DND-41 (cell line): Measurements from ENCODE around the gene OR10G7.

Experiments used
- ATAC-seq: fragments of 200-7000 bp; cut with Tn5 transposase; 3 replicates; pipeline ENCODE4 v1.9.1; 2021; ENCODE audit warnings: low read depth; ENCODE audit not compliant: insufficient read depth
- DNase-seq: peaks from one replicate; pipeline ENCODE4 v3.0.0-alpha.2; 2020
- H2AFZ ChIP-seq: 2 replicates; pipeline ENCODE4 v1.6.0; 2012; ENCODE audit warnings: low read depth, low read length
- H3K27ac ChIP-seq: 2 replicates; pipeline ENCODE4 v1.5.1; 2012; ENCODE audit warnings: low read length, inconsistent platforms
- H3K27me3 ChIP-seq: fragments of 200-600 bp; sonication (generic); 2 replicates; pipeline ENCODE4 v1.6.0; 2012; ENCODE audit warnings: low read length, mild to moderate bottlenecking, inconsistent platforms; ENCODE audit not compliant: insufficient read depth, poor library complexity
- H3K36me3 ChIP-seq: 2 replicates; pipeline ENCODE4 v1.5.1; 2012; ENCODE audit warnings: low read length, inconsistent platforms; ENCODE audit not compliant: insufficient read depth
- H3K4me1 ChIP-seq: 2 replicates; pipeline ENCODE4 v1.5.1; 2012; ENCODE audit warnings: mild to moderate bottlenecking, low read length; ENCODE audit not compliant: insufficient read depth
- H3K4me2 ChIP-seq: 2 replicates; pipeline ENCODE4 v1.6.0; 2012; ENCODE audit warnings: mild to moderate bottlenecking, moderate library complexity, low read length, inconsistent platforms; ENCODE audit not compliant: insufficient read depth
- H3K4me3 ChIP-seq, 2 experiments: fragments of 200-600 bp in 1 of 2; shearing (Covaris generic) in 1 of 2; 2 replicates each; pipeline ENCODE4 v1.5.1; 2012 to 2016; ENCODE audit warnings: inconsistent platforms in 2 of 2, low read length in 2 of 2, mild to moderate bottlenecking in 2 of 2, low read depth in 1 of 2, moderate library complexity in 1 of 2
- H3K79me2 ChIP-seq: 2 replicates; pipeline ENCODE4 v1.6.0; 2012; ENCODE audit warnings: low read length, inconsistent platforms; ENCODE audit not compliant: insufficient read depth
- H3K9ac ChIP-seq: 2 replicates; pipeline ENCODE4 v1.6.0; 2012; ENCODE audit warnings: low read depth, mild to moderate bottlenecking, inconsistent platforms, low read length, moderate library complexity
- H3K9me3 ChIP-seq: 2 replicates; pipeline ENCODE4 v1.5.1; 2012; ENCODE audit warnings: low read length, moderate library complexity, mild to moderate bottlenecking, inconsistent platforms; ENCODE audit not compliant: insufficient read depth, severe bottlenecking
- H4K20me1 ChIP-seq: 2 replicates; pipeline ENCODE4 v1.6.0; 2012; ENCODE audit warnings: low read length; ENCODE audit not compliant: insufficient read depth
- CTCF ChIP-seq: IDR thresholded peaks from 2 replicates; pipeline ENCODE4 v1.5.1; 2012; ENCODE audit warnings: borderline replicate concordance, low read length, moderate library complexity, mild to moderate bottlenecking; ENCODE audit not compliant: poor library complexity, severe bottlenecking; ENCODE audit errors: extremely low read depth
- EZH2 ChIP-seq: IDR thresholded peaks from 3 replicates; pipeline ENCODE4 v1.6.1; 2012; ENCODE audit warnings: borderline replicate concordance, low read depth, mild to moderate bottlenecking, moderate library complexity, low read length, inconsistent platforms; ENCODE audit not compliant: severe bottlenecking

OR10G7 gene

DNA sequence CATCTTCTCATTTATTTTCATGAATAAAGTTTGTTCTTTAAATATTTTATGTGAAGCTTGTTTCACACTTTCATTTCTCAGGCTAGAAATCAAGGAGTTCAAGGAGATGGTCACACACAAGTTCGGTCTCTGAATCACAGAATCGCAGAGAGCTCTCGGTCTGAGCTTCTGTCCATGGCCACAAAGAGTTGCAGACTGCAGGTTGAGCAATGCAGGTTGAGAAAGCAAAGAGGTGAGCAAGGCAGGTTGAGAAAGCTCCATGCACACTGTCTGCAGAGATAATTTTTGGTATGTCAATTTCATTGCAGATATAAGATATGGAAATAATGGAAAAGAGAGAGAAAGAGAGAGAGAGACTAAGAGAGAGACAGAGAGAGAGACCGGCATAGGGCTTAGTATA is 41.2 kb upstream of the OR10G7 start:
- no peaks in the 10 kb centered on the region for H3K9me3 ChIP-seq

DNA sequence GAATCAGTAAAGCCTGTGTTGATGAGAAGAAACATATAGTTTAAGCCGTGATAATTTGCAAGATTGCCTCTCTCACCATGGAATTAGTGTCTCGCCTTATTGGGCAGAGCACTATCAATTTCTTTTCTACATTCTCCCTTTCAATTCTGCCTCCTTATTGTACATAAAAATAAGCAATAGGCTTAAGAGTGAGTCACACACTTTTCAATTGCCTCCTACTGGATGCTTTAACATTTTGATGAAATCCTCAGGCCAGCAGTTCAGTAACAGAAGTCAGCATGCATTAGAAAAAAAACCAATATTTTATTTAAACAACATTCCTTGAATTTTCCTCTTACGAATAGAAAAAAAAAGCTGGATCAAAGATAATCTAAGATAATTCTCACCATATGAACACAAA is 40.4 kb upstream of the OR10G7 start:
- H3K4me1 ChIP-seq, result no peaks in the 10 kb centered on the region
- TF ChIP-seq CTCF, result no peak
- H3K4me2 ChIP-seq, result no peak overlapping the region

More for the DNA sequence above, 41.2 kb upstream of the OR10G7 start:
- Histone ChIP-seq H3K4me1 (no peaks in the 10 kb centered on the region), H3K36me3 (no peaks in the 10 kb centered on the region), H4K20me1 (no peaks in the 10 kb centered on the region), H3K27me3 (peaks cover 23% of the 10 kb centered on the region), H3K4me3 (no peak overlapping the region), H3K79me2 (no peaks in the 10 kb centered on the region), H3K27ac (no peak overlapping the region), H3K4me2 (no peak overlapping the region), H2AFZ (no peak overlapping the region), H3K9ac (no peak overlapping the region)
- DNase-seq, result no peak
- no peak for TF ChIP-seq EZH2
- no peak for TF ChIP-seq CTCF
- no peak for ATAC-seq

GRCh38 chr11:124080327-124081001 is 39.3 kb upstream of the OR10G7 start:
- Histone ChIP-seq H3K27me3 (peaks cover 21% of the 10 kb centered on the region), H3K36me3 (no peaks in the 10 kb centered on the region), H3K4me3 (no peak overlapping the region), H2AFZ (no peak overlapping the region), H4K20me1 (no peaks in the 10 kb centered on the region), H3K9ac (no peak overlapping the region), H3K27ac (no peak overlapping the region), H3K9me3 (no peaks in the 10 kb centered on the region), H3K4me1 (no peaks in the 10 kb centered on the region), H3K4me2 (no peak overlapping the region), H3K79me2 (no peaks in the 10 kb centered on the region)
- TF ChIP-seq EZH2 (no peak), CTCF (no peak)
- ATAC-seq (no peak), DNase-seq (no peak)

More for the DNA sequence above, 40.4 kb upstream of the OR10G7 start:
- DNase-seq (no peak), ATAC-seq (no peak)
- Histone ChIP-seq H3K4me3 (no peak overlapping the region), H3K36me3 (no peaks in the 10 kb centered on the region), H3K27me3 (peaks cover 21% of the 10 kb centered on the region), H3K9me3 (no peaks in the 10 kb centered on the region), H4K20me1 (no peaks in the 10 kb centered on the region), H3K27ac (no peak overlapping the region), H3K79me2 (no peaks in the 10 kb centered on the region), H2AFZ (no peak overlapping the region), H3K9ac (no peak overlapping the region)
